Gastrocnemius medialis (tissue), 4 donors: Measurements from ENCODE around the gene JMY. TPM values are rescaled to one million over a fixed set of nuclear protein-coding genes. Genes with fewer than 3 reads are reported as not detected.

Experiments
- ATAC-seq, 2 donors: fragments of 150-250 bp; one replicate each; pipeline ENCODE4 v1.9.1; 2016
- DNase-seq, 2 donors: peaks; one replicate each; pipeline ENCODE4 v3.0.0-alpha.2; 2019
- H3K27ac ChIP-seq, 4 donors: fragments of 200-600 bp; sonication (generic); 1 replicate in 1 of 4; 2 replicates in 3 of 4; pipeline ENCODE4 v1.5.1; 2016 to 2018; ENCODE audit warnings: mild to moderate bottlenecking in 2 of 4, moderate library complexity in 1 of 4
- H3K27me3 ChIP-seq, 3 donors: fragments of 200-600 bp; sonication (generic) in 2 of 3; 1 replicate in 1 of 3; 2 replicates in 2 of 3; pipeline versions ENCODE4 v1.5.1 to v1.6.0; 2016 to 2019; ENCODE audit warnings: mild to moderate bottlenecking in 1 of 3, moderate library complexity in 1 of 3
- H3K36me3 ChIP-seq, 2 donors: fragments of 200-600 bp; sonication (generic) in 1 of 2; one replicate each; pipeline ENCODE4 v1.5.1; 2017 to 2018
- H3K4me1 ChIP-seq, 2 donors: fragments of 200-600 bp; sonication (generic) in 1 of 2; one replicate each; pipeline ENCODE4 v1.5.1; 2016 to 2017; ENCODE audit warnings: mild to moderate bottlenecking in 2 of 2
- H3K4me3 ChIP-seq, 4 donors: fragments of 200-600 bp; sonication (generic) in 3 of 4; 1 replicate in 1 of 4; 2 replicates in 3 of 4; pipeline ENCODE4 v1.5.1; 2016 to 2019; ENCODE audit warnings: mild to moderate bottlenecking in 2 of 4
- H3K9me3 ChIP-seq, 3 donors: fragments of 200-600 bp; sonication (generic) in 2 of 3; 1 replicate in 1 of 3; 2 replicates in 2 of 3; pipeline ENCODE4 v1.5.1; 2016 to 2019
- POLR2A ChIP-seq, 2 donors: fragments of 450-650 bp; IDR thresholded peaks; one replicate each; pipeline ENCODE4 v1.6.1; 2017; ENCODE audit warnings: antibody characterized with exemption in 2 of 2, mild to moderate bottlenecking in 2 of 2, moderate library complexity in 2 of 2
- in situ Hi-C, 4 donors: fragments of 200-750 bp; cut with MboI; loops; one replicate each; pipeline versions ENCODE4 v1.15.0 to v1.8.0; 2017; ENCODE audit warnings: low sequenced_read_pairs in 4 of 4
- intact Hi-C: fragments of 100-400 bp; cut with DNase I; formaldehyde crosslinking; loops from one replicate; pipeline ENCODE4 v1.15.1; 2023; ENCODE audit warnings: low total_unique reads
- total RNA-seq, 4 donors: library from RNA; depleted of rRNA; stranded (reverse); fragments of >200 nt; gene quantifications; one replicate each; pipeline versions ENCODE4 v1.1.0 to v1.2.3, GENCODE V29; 2016
- TF ChIP-seq, protein P1 (sequence below), 5 experiments: fragments of 450-650 bp in 3 of 5; fragments of 200-600 bp in 2 of 5; sonication (generic) in 2 of 5; IDR thresholded peaks in 4 of 5; conservative IDR thresholded peaks in 1 of 5; 1 replicate in 4 of 5; 2 replicates in 1 of 5; pipeline ENCODE4 v1.5.1; 2016 to 2019; ENCODE audit warnings: antibody characterized with exemption in 5 of 5, mild to moderate bottlenecking in 3 of 5, moderate library complexity in 3 of 5

JMY gene
- total RNA-seq, 4 donors from 2014 or later, result 11.4 to 26.7 (median 16.8) TPM

- TF ChIP-seq POLR2A (IDR thresholded peaks at IDR 0.05), result no peak
- TF ChIP-seq, protein P1, sequence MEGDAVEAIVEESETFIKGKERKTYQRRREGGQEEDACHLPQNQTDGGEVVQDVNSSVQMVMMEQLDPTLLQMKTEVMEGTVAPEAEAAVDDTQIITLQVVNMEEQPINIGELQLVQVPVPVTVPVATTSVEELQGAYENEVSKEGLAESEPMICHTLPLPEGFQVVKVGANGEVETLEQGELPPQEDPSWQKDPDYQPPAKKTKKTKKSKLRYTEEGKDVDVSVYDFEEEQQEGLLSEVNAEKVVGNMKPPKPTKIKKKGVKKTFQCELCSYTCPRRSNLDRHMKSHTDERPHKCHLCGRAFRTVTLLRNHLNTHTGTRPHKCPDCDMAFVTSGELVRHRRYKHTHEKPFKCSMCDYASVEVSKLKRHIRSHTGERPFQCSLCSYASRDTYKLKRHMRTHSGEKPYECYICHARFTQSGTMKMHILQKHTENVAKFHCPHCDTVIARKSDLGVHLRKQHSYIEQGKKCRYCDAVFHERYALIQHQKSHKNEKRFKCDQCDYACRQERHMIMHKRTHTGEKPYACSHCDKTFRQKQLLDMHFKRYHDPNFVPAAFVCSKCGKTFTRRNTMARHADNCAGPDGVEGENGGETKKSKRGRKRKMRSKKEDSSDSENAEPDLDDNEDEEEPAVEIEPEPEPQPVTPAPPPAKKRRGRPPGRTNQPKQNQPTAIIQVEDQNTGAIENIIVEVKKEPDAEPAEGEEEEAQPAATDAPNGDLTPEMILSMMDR (IDR thresholded peaks at IDR 0.05 in 4 of 5, conservative IDR thresholded peaks at IDR 0.05 in 1 of 5), result no peak
Observed at GRCh38 chr5:79329453-79329852, 93.5 kb downstream of the JMY start.

GRCh38 chr5:79330071-79330470 lies 94.1 kb downstream of the JMY start:
- TF ChIP-seq, protein P1 (IDR thresholded peaks at IDR 0.05 in 4 of 5, conservative IDR thresholded peaks at IDR 0.05 in 1 of 5), result no peak
- no peak for TF ChIP-seq POLR2A (IDR thresholded peaks at IDR 0.05)
- Histone ChIP-seq H3K27me3 (no peaks in the 10 kb centered on the region), H3K4me1 (no peaks in the 10 kb centered on the region), H3K36me3 (no peaks in the 10 kb centered on the region), H3K9me3 (no peaks in the 10 kb centered on the region), H3K4me3 (no peak overlapping the region), H3K27ac (no peak overlapping the region)
- ATAC-seq (no peak), DNase-seq (no peak)
- intact Hi-C loops, result no loop called here
- in situ Hi-C loops, result no loop called here

More at GRCh38 chr5:79329453-79329852, 93.5 kb downstream of the JMY start:
- no peaks in the 10 kb centered on the region for H3K9me3 ChIP-seq
- intact Hi-C loops (no loop called here), in situ Hi-C loops (no loop called here)
- H3K4me1 ChIP-seq, result no peaks in the 10 kb centered on the region
- no peak overlapping the region for H3K27ac ChIP-seq
- ATAC-seq (no peak), DNase-seq (no peak)
- no peaks in the 10 kb centered on the region for H3K27me3 ChIP-seq
- H3K36me3 ChIP-seq, result no peaks in the 10 kb centered on the region
- H3K4me3 ChIP-seq, result no peak overlapping the region

GRCh38 chr5:79333852-79334557 lies 98.1 kb downstream of the JMY start:
- intact Hi-C loops, result no loop called here
- Histone ChIP-seq H3K4me3 (no peak overlapping the region), H3K27ac (no peak overlapping the region), H3K9me3 (no peaks in the 10 kb centered on the region), H3K36me3 (no peaks in the 10 kb centered on the region), H3K27me3 (no peaks in the 10 kb centered on the region), H3K4me1 (no peaks in the 10 kb centered on the region)
- TF ChIP-seq POLR2A (IDR thresholded peaks at IDR 0.05), result no peak
- TF ChIP-seq, protein P1 (IDR thresholded peaks at IDR 0.05 in 4 of 5, conservative IDR thresholded peaks at IDR 0.05 in 1 of 5), result no peak
- in situ Hi-C loops, result no loop called here
- no peak for ATAC-seq
- no peak for DNase-seq

DNA sequence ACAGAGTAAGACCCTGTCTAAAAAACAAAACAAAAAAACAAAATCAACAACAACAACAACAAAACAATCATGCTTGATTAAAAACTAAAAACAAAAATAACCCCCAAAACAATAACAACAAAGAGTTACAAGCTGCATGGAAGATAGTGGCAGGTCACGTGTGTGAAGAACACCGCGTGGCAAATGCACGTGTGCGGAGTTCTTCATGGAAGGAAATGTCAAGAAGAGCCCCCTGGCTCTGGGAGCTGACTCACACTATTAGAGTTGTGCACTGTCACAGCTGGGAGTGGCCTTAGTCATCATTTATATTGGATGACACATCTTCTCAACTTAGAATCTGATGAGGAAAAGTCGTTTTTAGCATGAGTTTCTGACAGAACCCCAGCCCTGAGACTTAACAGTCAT lies 110.5 kb downstream of the JMY start:
- no peaks in the 10 kb centered on the region for H3K4me1 ChIP-seq

More for the DNA sequence above, 110.5 kb downstream of the JMY start:
- Histone ChIP-seq H3K36me3 (no peaks in the 10 kb centered on the region), H3K27ac (no peak overlapping the region), H3K4me3 (no peak overlapping the region), H3K27me3 (no peaks in the 10 kb centered on the region), H3K9me3 (no peaks in the 10 kb centered on the region)
- no peak for TF ChIP-seq POLR2A (IDR thresholded peaks at IDR 0.05)
- TF ChIP-seq, protein P1 (IDR thresholded peaks at IDR 0.05 in 4 of 5, conservative IDR thresholded peaks at IDR 0.05 in 1 of 5), result no peak
- in situ Hi-C loops, result no loop called here
- ATAC-seq, result no peak
- intact Hi-C loops, result no loop called here
- no peak for DNase-seq
